Measurements from ENCODE around the gene URB1.

Gene URB1

GRCh38 chr21:32337206-32337605, 55.6 kb downstream of the URB1 start:
- Histone ChIP-seq H3K4me1 (peaks cover 35% of the 10 kb centered on the region), H3K27me3 (no peaks in the 10 kb centered on the region), H3K36me3 (peaks cover 76% of the 10 kb centered on the region), H3K4me3 (ENCODE audit: low read depth, low read length) (no peak overlapping the region), H3K9me3 (no peaks in the 10 kb centered on the region)
- TF ChIP-seq, protein P1, sequence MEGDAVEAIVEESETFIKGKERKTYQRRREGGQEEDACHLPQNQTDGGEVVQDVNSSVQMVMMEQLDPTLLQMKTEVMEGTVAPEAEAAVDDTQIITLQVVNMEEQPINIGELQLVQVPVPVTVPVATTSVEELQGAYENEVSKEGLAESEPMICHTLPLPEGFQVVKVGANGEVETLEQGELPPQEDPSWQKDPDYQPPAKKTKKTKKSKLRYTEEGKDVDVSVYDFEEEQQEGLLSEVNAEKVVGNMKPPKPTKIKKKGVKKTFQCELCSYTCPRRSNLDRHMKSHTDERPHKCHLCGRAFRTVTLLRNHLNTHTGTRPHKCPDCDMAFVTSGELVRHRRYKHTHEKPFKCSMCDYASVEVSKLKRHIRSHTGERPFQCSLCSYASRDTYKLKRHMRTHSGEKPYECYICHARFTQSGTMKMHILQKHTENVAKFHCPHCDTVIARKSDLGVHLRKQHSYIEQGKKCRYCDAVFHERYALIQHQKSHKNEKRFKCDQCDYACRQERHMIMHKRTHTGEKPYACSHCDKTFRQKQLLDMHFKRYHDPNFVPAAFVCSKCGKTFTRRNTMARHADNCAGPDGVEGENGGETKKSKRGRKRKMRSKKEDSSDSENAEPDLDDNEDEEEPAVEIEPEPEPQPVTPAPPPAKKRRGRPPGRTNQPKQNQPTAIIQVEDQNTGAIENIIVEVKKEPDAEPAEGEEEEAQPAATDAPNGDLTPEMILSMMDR (IDR thresholded peaks at IDR 0.05; ENCODE audit: low read depth, low read length), result no peak
- DNase-seq, result no peak

DNA sequence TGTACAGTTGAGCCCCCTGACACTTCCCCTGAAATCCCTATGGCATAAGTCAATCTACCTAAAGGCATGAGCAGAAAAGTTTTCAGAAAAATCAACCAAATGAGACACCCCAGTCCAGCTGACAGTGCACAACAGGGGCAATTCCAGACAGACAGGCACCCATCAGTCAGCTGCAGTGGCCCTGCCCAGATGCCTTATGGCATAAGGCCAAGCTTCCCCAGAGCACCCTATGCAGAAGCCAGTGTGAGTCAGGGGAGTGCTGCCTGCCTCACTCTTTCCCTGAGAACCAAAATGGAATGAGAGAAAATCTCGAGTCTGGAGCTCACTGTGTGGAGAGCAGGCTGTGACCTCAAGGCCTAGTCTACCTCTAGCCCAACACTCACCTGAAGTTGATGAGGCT, 56.1 kb downstream of the URB1 start:
- peaks cover 35% of the 10 kb centered on the region for H3K4me1 ChIP-seq
- peak; percentile 87 for DNase-seq
- H3K9me3 ChIP-seq, result no peaks in the 10 kb centered on the region
- H3K36me3 ChIP-seq, result peaks cover 75% of the 10 kb centered on the region
- H3K4me3 ChIP-seq (ENCODE audit: low read depth, low read length), result no peak overlapping the region
- H3K27me3 ChIP-seq, result no peaks in the 10 kb centered on the region
- TF ChIP-seq, protein P1 (IDR thresholded peaks at IDR 0.05; ENCODE audit: low read depth, low read length), result no peak

- H3K9me3 ChIP-seq, result no peaks in the 10 kb centered on the region
- peaks cover 77% of the 10 kb centered on the region for H3K36me3 ChIP-seq
- H3K4me3 ChIP-seq (ENCODE audit: low read depth, low read length), result no peak overlapping the region
- no peak for DNase-seq
- peaks cover 35% of the 10 kb centered on the region for H3K4me1 ChIP-seq
- TF ChIP-seq, protein P1 (IDR thresholded peaks at IDR 0.05; ENCODE audit: low read depth, low read length), result no peak
- H3K27me3 ChIP-seq, result no peaks in the 10 kb centered on the region
These were observed 56.9 kb downstream of the URB1 start for GRCh38 chr21:32335601-32336575.

DNA sequence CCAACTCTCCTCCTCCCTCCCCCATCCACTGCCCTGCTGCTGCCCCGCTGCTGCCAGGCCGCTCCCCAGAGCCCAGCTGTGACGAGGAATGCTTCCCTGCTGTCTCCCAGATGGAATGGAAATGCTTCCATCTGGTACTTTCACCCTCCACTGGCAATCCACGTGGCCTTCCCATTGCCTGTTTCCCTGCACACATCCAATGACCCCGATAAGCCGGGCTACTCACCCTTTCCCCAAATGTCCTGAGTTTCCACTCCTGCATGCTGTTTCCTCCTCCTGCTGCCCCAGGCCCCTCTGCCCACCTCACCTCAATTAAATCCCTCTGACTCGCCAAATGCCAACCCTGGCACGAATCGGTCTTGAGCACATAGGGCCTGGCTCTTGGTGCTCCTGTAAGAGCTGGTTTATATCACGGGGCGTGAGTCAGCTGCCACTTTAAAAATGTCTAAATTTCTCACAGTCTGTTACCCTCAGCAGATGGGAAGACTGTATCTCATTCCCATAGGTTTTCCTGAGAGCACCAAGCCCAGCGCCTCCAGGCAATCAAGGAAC, 57.8 kb downstream of the URB1 start:
- DNase-seq, result peak; percentile 71
- H3K36me3 ChIP-seq, result peaks cover 73% of the 10 kb centered on the region
- TF ChIP-seq, protein P1 (IDR thresholded peaks at IDR 0.05; ENCODE audit: low read depth, low read length), result no peak

DNA sequence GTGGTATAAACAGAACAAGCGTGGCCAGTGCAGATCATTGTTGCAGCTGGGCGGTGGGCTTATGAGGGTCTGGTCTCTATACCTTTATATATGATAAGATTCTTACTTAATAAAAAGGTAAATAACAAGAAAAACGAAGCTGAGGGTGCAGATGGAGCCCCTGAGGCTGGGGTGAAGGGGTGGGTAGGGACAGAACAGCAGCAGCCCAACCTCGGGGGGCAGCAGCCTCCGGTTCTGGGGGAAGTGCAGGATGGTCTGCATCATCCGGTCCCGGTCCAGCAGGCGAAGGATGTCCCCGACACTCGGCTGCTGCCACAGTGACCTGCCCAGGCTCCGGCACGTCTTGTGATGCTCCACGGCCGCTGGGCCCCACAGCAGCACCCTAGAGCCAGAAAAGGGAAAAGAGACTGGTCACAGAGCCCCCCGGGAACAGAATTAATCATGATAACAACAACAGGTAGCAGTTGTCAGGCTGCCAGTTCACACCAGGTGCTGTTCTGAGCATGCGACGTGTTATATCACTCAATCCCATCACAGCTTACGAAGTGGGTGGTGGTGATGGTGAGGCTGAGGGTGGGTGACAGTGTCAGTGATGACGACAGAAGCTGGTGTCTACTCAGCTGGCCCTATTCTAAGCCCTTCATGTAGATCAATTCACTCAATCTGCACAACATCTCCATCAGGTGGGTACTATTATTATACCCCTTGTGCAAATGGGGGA, 58.7 kb downstream of the URB1 start:
- H3K4me1 ChIP-seq, result peaks cover 35% of the 10 kb centered on the region
- no peaks in the 10 kb centered on the region for H3K27me3 ChIP-seq
- no peak overlapping the region for H3K4me3 ChIP-seq (ENCODE audit: low read depth, low read length)
- H3K36me3 ChIP-seq, result peaks cover 71% of the 10 kb centered on the region
- TF ChIP-seq, protein P1 (IDR thresholded peaks at IDR 0.05; ENCODE audit: low read depth, low read length), result no peak
- no peak for DNase-seq
- H3K9me3 ChIP-seq, result no peaks in the 10 kb centered on the region

More for the DNA sequence above, 57.8 kb downstream of the URB1 start:
- peaks cover 35% of the 10 kb centered on the region for H3K4me1 ChIP-seq
- no peak overlapping the region for H3K4me3 ChIP-seq (ENCODE audit: low read depth, low read length)
- no peaks in the 10 kb centered on the region for H3K9me3 ChIP-seq
- no peaks in the 10 kb centered on the region for H3K27me3 ChIP-seq

All from BE2C (cell line).